Transverse colon (tissue), 4 donors: ENCODE results near the gene LRRC4C. TPM values are rescaled to one million over a fixed set of nuclear protein-coding genes. Genes with fewer than 3 reads are reported as not detected.

Experiments used
- DNase-seq: peaks from one replicate; pipeline ENCODE4 v3.0.0-alpha.2; 2019
- H3K27ac ChIP-seq, 4 donors: fragments of 200-600 bp; sonication (generic); 2 replicates each; pipeline ENCODE4 v1.5.1; 2016 to 2018; ENCODE audit warnings: inconsistent platforms in 4 of 4
- H3K27me3 ChIP-seq: fragments of 200-600 bp; sonication (generic); 2 replicates; pipeline ENCODE4 v1.5.1; 2017; ENCODE audit warnings: inconsistent platforms
- H3K36me3 ChIP-seq, 4 donors: fragments of 200-600 bp; sonication (generic); 2 replicates each; pipeline ENCODE4 v1.5.1; 2017 to 2019; ENCODE audit warnings: inconsistent platforms in 4 of 4
- H3K4me1 ChIP-seq, 4 donors: fragments of 200-600 bp; sonication (generic); 2 replicates each; pipeline ENCODE4 v1.5.1; 2017 to 2020; ENCODE audit warnings: inconsistent platforms in 4 of 4
- H3K4me3 ChIP-seq, 4 donors: fragments of 200-600 bp; sonication (generic); 1 replicate in 1 of 4; 2 replicates in 3 of 4; pipeline versions ENCODE4 v1.5.1 to v1.6.1; 2017 to 2019; ENCODE audit warnings: inconsistent platforms in 4 of 4
- H3K9me3 ChIP-seq, 2 donors: fragments of 200-600 bp; sonication (generic); 2 replicates each; pipeline ENCODE4 v1.5.1; 2017 to 2019; ENCODE audit warnings: inconsistent platforms in 2 of 2
- CTCF ChIP-seq, 5 experiments: fragments of 200-600 bp in 3 of 5; fragments of 450-650 bp in 2 of 5; sonication (generic) in 3 of 5; IDR thresholded peaks; 1 replicate in 2 of 5; 2 replicates in 3 of 5; pipeline ENCODE4 v1.5.1; 2016 to 2017; ENCODE audit warnings: antibody characterized with exemption in 5 of 5, inconsistent platforms in 3 of 5, mild to moderate bottlenecking in 2 of 5, moderate library complexity in 1 of 5
- EP300 ChIP-seq: sonication (generic); formaldehyde crosslinking; IDR thresholded peaks from one replicate; pipeline ENCODE4 v1.6.1; 2017; ENCODE audit warnings: antibody characterized with exemption, low read depth
- POLR2A ChIP-seq: fragments of 450-650 bp; IDR thresholded peaks from one replicate; pipeline ENCODE4 v1.6.1; 2016; ENCODE audit warnings: antibody characterized with exemption, mild to moderate bottlenecking, moderate library complexity
- POLR2AphosphoS5 ChIP-seq, 3 donors: sonication (generic); formaldehyde crosslinking; IDR thresholded peaks; one replicate each; pipeline ENCODE4 v1.6.1; 2016; ENCODE audit warnings: antibody characterized with exemption in 3 of 3
- WGBS, 2 donors: methylation state at CpG; one replicate each; pipeline ENCODE4 v1.1.5; 2018; ENCODE audit warnings: low coverage in 1 of 2; 5-methylcytosine and 5-hydroxymethylcytosine counted together
- in situ Hi-C, 4 donors: fragments of 200-750 bp; cut with MboI; loops; one replicate each; pipeline versions ENCODE4 v1.15.0 to v1.15.1; 2017; ENCODE audit warnings: low sequenced_read_pairs in 3 of 4, low pct_ligation_motif_present in 1 of 4, low pct_unique_long_range_greater_than_20kb in 1 of 4
- intact Hi-C: fragments of 100-400 bp; cut with DNase I; formaldehyde crosslinking; loops from one replicate; pipeline ENCODE4 v1.15.1; 2023; ENCODE audit warnings: low total_unique reads
- total RNA-seq, 4 donors: library from RNA; depleted of rRNA; stranded (reverse); fragments of >200 nt; gene quantifications; one replicate each; pipeline ENCODE4 v1.1.0, GENCODE V29; 2016

Gene LRRC4C
- total RNA-seq, 4 donors from 2014 or later, result 0.55 to 1.9 (median 0.64) TPM; not detected in 1

GRCh38 chr11:41175304-41175972 is 284.0 kb downstream of the LRRC4C start:
- no peaks in the 10 kb centered on the region for H3K9me3 ChIP-seq
- no peak for DNase-seq
- 33 to 60% methylated on average over 1 of the region's 1 CpG for WGBS, 2 donors
- TF ChIP-seq CTCF (IDR thresholded peaks at IDR 0.05), result no peak
- TF ChIP-seq POLR2AphosphoS5 (IDR thresholded peaks at IDR 0.05), result no peak
- TF ChIP-seq POLR2A, result no peak
- TF ChIP-seq EP300, result no peak
- no peaks in the 10 kb centered on the region for H3K27me3 ChIP-seq
- H3K27ac ChIP-seq, result no peak overlapping the region
- in situ Hi-C loops, result no loop called here
- H3K4me3 ChIP-seq, result no peak overlapping the region
- intact Hi-C loops, result no loop called here
- H3K4me1 ChIP-seq, result no peaks in the 10 kb centered on the region
- no peaks in the 10 kb centered on the region for H3K36me3 ChIP-seq

GRCh38 chr11:41146326-41146725 is 313.1 kb downstream of the LRRC4C start:
- H3K27me3 ChIP-seq, result no peaks in the 10 kb centered on the region
- H3K4me3 ChIP-seq, result no peak overlapping the region
- no peak overlapping the region for H3K27ac ChIP-seq
- no peaks in the 10 kb centered on the region for H3K4me1 ChIP-seq
- intact Hi-C loops, result no loop called here
- no peak for DNase-seq
- WGBS, 2 donors, result 49 to 52% methylated on average over 2 of the region's 2 CpGs
- H3K36me3 ChIP-seq, result no peaks in the 10 kb centered on the region
- in situ Hi-C loops, result no loop called here
- TF ChIP-seq EP300 (no peak), POLR2A (no peak), POLR2AphosphoS5 (IDR thresholded peaks at IDR 0.05) (no peak), CTCF (IDR thresholded peaks at IDR 0.05) (no peak)
- no peaks in the 10 kb centered on the region for H3K9me3 ChIP-seq

- DNase-seq, result no peak
- 72 to 78% methylated on average over 5 of the region's 5 CpGs for WGBS, 2 donors
- intact Hi-C loops, result no loop called here
These were observed 314.0 kb downstream of the LRRC4C start for GRCh38 chr11:41145420-41145819.

GRCh38 chr11:41134971-41135370 is 324.5 kb downstream of the LRRC4C start:
- Histone ChIP-seq H3K4me1 (no peaks in the 10 kb centered on the region), H3K27ac (no peak overlapping the region), H3K4me3 (no peak overlapping the region), H3K9me3 (no peaks in the 10 kb centered on the region), H3K36me3 (no peaks in the 10 kb centered on the region), H3K27me3 (no peaks in the 10 kb centered on the region)
- DNase-seq, result no peak
- in situ Hi-C loops, result no loop called here
- intact Hi-C loops, result no loop called here
- WGBS, 2 donors, result 6 to 8% methylated on average over 1 of the region's 1 CpG
- TF ChIP-seq POLR2A (no peak), EP300 (no peak), POLR2AphosphoS5 (IDR thresholded peaks at IDR 0.05) (no peak), CTCF (IDR thresholded peaks at IDR 0.05) (no peak)

More at GRCh38 chr11:41145420-41145819, 314.0 kb downstream of the LRRC4C start:
- no peaks in the 10 kb centered on the region for H3K9me3 ChIP-seq
- TF ChIP-seq CTCF (IDR thresholded peaks at IDR 0.05) (no peak), POLR2AphosphoS5 (IDR thresholded peaks at IDR 0.05) (no peak), POLR2A (no peak), EP300 (no peak)
- no peaks in the 10 kb centered on the region for H3K4me1 ChIP-seq
- no peaks in the 10 kb centered on the region for H3K36me3 ChIP-seq
- H3K27ac ChIP-seq, result no peak overlapping the region
- no peak overlapping the region for H3K4me3 ChIP-seq
- in situ Hi-C loops, result no loop called here
- no peaks in the 10 kb centered on the region for H3K27me3 ChIP-seq
